Liver (tissue), 9 donors: ENCODE measurements around the gene CHIC2. TPM values are rescaled to one million over a fixed set of nuclear protein-coding genes. Genes with fewer than 3 reads are reported as not detected.

Experiments
- DNase-seq: peaks from one replicate; pipeline ENCODE4 v3.0.0-alpha.2; 2017; ENCODE audit warnings: low spot score
- H3K27ac ChIP-seq, 2 donors: one replicate each; pipeline ENCODE4 v1.7.0; 2013; ENCODE audit warnings: inconsistent platforms in 2 of 2, low read length in 2 of 2, control low read depth in 1 of 2, low read depth in 1 of 2, mild to moderate bottlenecking in 1 of 2
- H3K27me3 ChIP-seq, 4 donors: one replicate each; pipeline versions ENCODE4 v1.6.1 to v1.7.0; 2013; ENCODE audit warnings: low read length in 3 of 4, inconsistent platforms in 1 of 4, mild to moderate bottlenecking in 1 of 4, moderate library complexity in 1 of 4; ENCODE audit not compliant: control insufficient read depth in 4 of 4, insufficient read depth in 4 of 4
- H3K36me3 ChIP-seq, 4 donors: one replicate each; pipeline versions ENCODE4 v1.6.1 to v1.7.0; 2013; ENCODE audit warnings: low read length in 3 of 4, mild to moderate bottlenecking in 3 of 4, low read depth in 1 of 4, moderate library complexity in 1 of 4; ENCODE audit not compliant: control insufficient read depth in 4 of 4, insufficient read depth in 3 of 4
- H3K4me1 ChIP-seq, 4 donors: one replicate each; pipeline versions ENCODE4 v1.6.1 to v1.7.0; 2013; ENCODE audit warnings: low read length in 3 of 4, mild to moderate bottlenecking in 3 of 4, moderate library complexity in 1 of 4; ENCODE audit not compliant: control insufficient read depth in 4 of 4, insufficient read depth in 4 of 4
- H3K4me3 ChIP-seq, 3 donors: one replicate each; pipeline versions ENCODE4 v1.6.1 to v1.7.0; 2013; ENCODE audit warnings: low read length in 3 of 3, control low read depth in 1 of 3, low read depth in 1 of 3, mild to moderate bottlenecking in 1 of 3
- H3K9ac ChIP-seq, 2 donors: one replicate each; pipeline ENCODE4 v1.7.0; 2013; ENCODE audit warnings: low read length in 2 of 2, mild to moderate bottlenecking in 2 of 2, moderate library complexity in 2 of 2, control low read depth in 1 of 2, low read depth in 1 of 2
- H3K9me3 ChIP-seq, 4 donors: one replicate each; pipeline versions ENCODE4 v1.6.1 to v1.7.0; 2013; ENCODE audit warnings: low read length in 3 of 4; ENCODE audit not compliant: control insufficient read depth in 4 of 4
- ATF3 ChIP-seq: IDR thresholded peaks from 2 replicates; pipeline ENCODE4 v1.6.1; 2016; ENCODE audit warnings: antibody characterized with exemption
- CTCF ChIP-seq: fragments of 150-350 bp; IDR thresholded peaks from 2 replicates; pipeline ENCODE4 v1.5.1; 2017; ENCODE audit warnings: improper control_type of control experiment, low read depth, low read length; ENCODE audit not compliant: missing input control
- FOXA1 ChIP-seq: IDR thresholded peaks from 2 replicates; pipeline ENCODE4 v1.6.1; 2016; ENCODE audit warnings: antibody characterized with exemption
- FOXA2 ChIP-seq: IDR thresholded peaks from 2 replicates; pipeline ENCODE4 v1.6.1; 2016; ENCODE audit warnings: antibody characterized with exemption
- GABPA ChIP-seq, 2 donors: IDR thresholded peaks in 1 of 2; conservative IDR thresholded peaks in 1 of 2; 2 replicates each; pipeline ENCODE4 v1.6.1; 2016; ENCODE audit warnings: antibody characterized with exemption in 2 of 2, mild to moderate bottlenecking in 1 of 2, moderate library complexity in 1 of 2
- HNF4A ChIP-seq, 2 donors: conservative IDR thresholded peaks; 2 replicates each; pipeline ENCODE4 v1.6.1; 2016; ENCODE audit warnings: antibody characterized with exemption in 2 of 2, mild to moderate bottlenecking in 2 of 2
- HNF4G ChIP-seq: IDR thresholded peaks from 2 replicates; pipeline ENCODE4 v1.6.1; 2016; ENCODE audit warnings: antibody characterized with exemption
- JUND ChIP-seq, 2 donors: IDR thresholded peaks; 2 replicates each; pipeline ENCODE4 v1.6.1; 2016; ENCODE audit warnings: antibody characterized with exemption in 2 of 2
- NR2F2 ChIP-seq: IDR thresholded peaks from 2 replicates; pipeline ENCODE4 v1.6.1; 2016; ENCODE audit warnings: antibody characterized with exemption
- REST ChIP-seq: IDR thresholded peaks from 2 replicates; pipeline ENCODE4 v1.6.1; 2016; ENCODE audit warnings: antibody characterized with exemption, mild to moderate bottlenecking
- SP1 ChIP-seq: IDR thresholded peaks from 2 replicates; pipeline ENCODE4 v1.6.1; 2018; ENCODE audit warnings: antibody characterized with exemption, mild to moderate bottlenecking
- TAF1 ChIP-seq: conservative IDR thresholded peaks from 2 replicates; pipeline ENCODE4 v1.6.1; 2016; ENCODE audit warnings: antibody characterized with exemption, mild to moderate bottlenecking
- YY1 ChIP-seq: IDR thresholded peaks from 2 replicates; pipeline ENCODE4 v1.6.1; 2016; ENCODE audit warnings: antibody characterized with exemption, mild to moderate bottlenecking
- ZBTB33 ChIP-seq: IDR thresholded peaks from 2 replicates; pipeline ENCODE4 v1.6.1; 2016; ENCODE audit warnings: antibody characterized with exemption
- WGBS: extraction: QIAGEN DNeasy Blood & Tissue Kit; methylation state at CpG from one replicate; pipeline ENCODE4 v1.1.7; 2013; 5-methylcytosine and 5-hydroxymethylcytosine counted together
- polyA plus RNA-seq, 2 donors: library from polyadenylated mRNA; stranded (reverse) in 1 of 2; unstranded in 1 of 2; fragments of 200-250 nt in 1 of 2; fragments of >200 nt in 1 of 2; fragmentation: Nextera tagmentation in 1 of 2; extraction: Ambion mirVana in 1 of 2; gene quantifications; one replicate each; pipeline versions ENCODE4 v1.2.1 to v1.2.3, GENCODE V29; 2013 to 2015
- total RNA-seq, 2 donors: library from RNA; depleted of rRNA; stranded (reverse); fragments of >200 nt; gene quantifications; one replicate each; pipeline ENCODE4 v1.2.3, GENCODE V29; 2014
- donor health status: healthy.
- donor health status: healthy.
- donor health status: healthy.
- donor health status: healthy.
- donor health status: healthy.

CHIC2 gene
- total and polyA plus RNA-seq, 4 donors = 9.3 to 26.2 (median 18.4) TPM

GRCh38 chr4:54014666-54015160 lies 49.7 kb downstream of the CHIC2 start:
- no peak for DNase-seq
- H3K9me3 ChIP-seq = no peaks in the 10 kb centered on the region
- H3K27me3 ChIP-seq = no peaks in the 10 kb centered on the region
- peaks cover 0 to 5% (median 0%) of the 10 kb centered on the region in 4 donors for H3K36me3 ChIP-seq
- no peak overlapping the region for H3K27ac ChIP-seq
- no peak overlapping the region for H3K4me3 ChIP-seq
- WGBS = 100% methylated on average over 1 of the region's 1 CpG
- H3K4me1 ChIP-seq = peaks cover 0 to 3% (median 0%) of the 10 kb centered on the region in 4 donors
- no peak overlapping the region for H3K9ac ChIP-seq
- TF ChIP-seq REST (no peak), SP1 (no peak), ZBTB33 (no peak), CTCF (no peak), HNF4A (conservative IDR thresholded peaks at IDR 0.05) (no peak), HNF4G (no peak), TAF1 (no peak), YY1 (no peak), NR2F2 (no peak), ATF3 (no peak), GABPA (IDR thresholded peaks at IDR 0.05 in 1 of 2, conservative IDR thresholded peaks at IDR 0.05 in 1 of 2) (no peak)

- no peak overlapping the region for H3K4me3 ChIP-seq
- no peak for DNase-seq
- peaks cover 0 to 3% (median 2%) of the 10 kb centered on the region in 4 donors for H3K4me1 ChIP-seq
- TF ChIP-seq ZBTB33 (no peak), FOXA2 (no peak), JUND (IDR thresholded peaks at IDR 0.05) (no peak), FOXA1 (no peak), SP1 (no peak), HNF4A (conservative IDR thresholded peaks at IDR 0.05) (no peak), NR2F2 (no peak), TAF1 (no peak)
- H3K9me3 ChIP-seq = no peaks in the 10 kb centered on the region
- H3K36me3 ChIP-seq = peaks cover 0 to 5% (median 1%) of the 10 kb centered on the region in 4 donors
- H3K27ac ChIP-seq = no peak overlapping the region
- no peaks in the 10 kb centered on the region for H3K27me3 ChIP-seq
- no peak overlapping the region for H3K9ac ChIP-seq
These were observed 53.2 kb downstream of the CHIC2 start for GRCh38 chr4:54011201-54011600.
